Skin of body (tissue), 2 donors: ENCODE measurements around the gene GDI2. TPM values are rescaled to one million over a fixed set of nuclear protein-coding genes. Genes with fewer than 3 reads are reported as not detected.

Experiments
- DNase-seq: peaks from one replicate; lab custom pipeline; 2025; lab: John Stamatoyannopoulos, UW
- total RNA-seq: library from RNA; depleted of rRNA; stranded (reverse); fragments of >200 nt; gene quantifications from one replicate; pipeline ENCODE4 v1.2.3, GENCODE V29; 2014

GDI2 gene
- total RNA-seq, 1 donor from 2014 or later: 307 TPM

DNA sequence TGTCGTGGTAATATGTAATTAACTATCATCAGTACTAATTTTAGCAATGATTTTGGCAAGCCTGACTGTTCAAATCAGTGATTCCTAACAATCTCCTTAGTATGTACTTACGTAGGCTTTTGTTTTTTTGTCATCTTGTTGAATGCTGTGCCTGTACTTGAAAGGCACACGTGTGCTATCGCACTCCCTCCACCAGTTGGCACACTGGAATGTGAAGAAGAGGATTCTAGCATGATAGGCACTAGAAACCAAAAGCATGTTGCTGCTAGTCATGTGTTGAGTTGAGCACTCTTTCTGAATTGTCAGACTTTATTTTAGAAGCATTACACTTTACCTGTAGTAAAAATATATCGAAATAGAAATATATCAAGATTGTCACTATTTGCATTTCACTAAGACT lies 69.5 kb downstream of the GDI2 start:
- no peak for DNase-seq

DNA sequence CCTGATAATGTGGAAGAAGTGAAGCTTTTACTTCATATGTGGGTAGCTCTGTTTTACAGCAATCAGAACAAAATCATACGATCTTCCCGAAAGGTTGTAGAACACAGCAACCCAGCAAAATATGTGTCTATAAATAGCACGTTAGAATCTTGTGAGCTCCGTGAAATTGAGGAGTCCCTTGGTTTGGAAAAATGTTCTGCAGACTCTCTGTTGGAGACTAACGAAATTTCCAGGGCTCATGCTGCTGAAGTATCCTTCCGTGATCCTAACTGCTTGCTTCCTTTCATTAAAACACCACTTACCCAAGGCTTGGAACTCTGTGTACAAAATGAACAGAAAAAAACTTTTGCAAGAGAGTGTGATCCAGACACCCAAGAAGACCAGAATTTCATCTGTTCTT lies 71.1 kb downstream of the GDI2 start:
- DNase-seq: no peak

DNA sequence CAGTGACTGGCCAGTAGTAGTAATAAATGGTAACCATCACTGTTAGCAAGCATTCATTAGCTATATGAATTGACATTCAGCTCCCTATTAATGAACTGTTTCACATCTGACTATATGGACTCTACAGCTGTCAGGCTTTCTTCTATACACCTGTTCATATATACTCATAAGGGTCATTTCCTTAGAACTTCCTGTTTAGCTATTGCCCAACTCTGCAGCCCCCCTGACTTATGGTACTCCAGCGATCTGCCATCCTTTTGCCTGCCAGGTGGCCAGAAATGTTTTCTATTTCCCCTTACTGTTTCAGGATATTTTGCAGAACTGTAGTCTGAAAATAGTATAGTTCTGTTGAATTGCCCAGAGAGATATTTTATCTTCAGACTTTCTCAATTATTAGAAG lies 72.0 kb downstream of the GDI2 start:
- DNase-seq: no peak

DNA sequence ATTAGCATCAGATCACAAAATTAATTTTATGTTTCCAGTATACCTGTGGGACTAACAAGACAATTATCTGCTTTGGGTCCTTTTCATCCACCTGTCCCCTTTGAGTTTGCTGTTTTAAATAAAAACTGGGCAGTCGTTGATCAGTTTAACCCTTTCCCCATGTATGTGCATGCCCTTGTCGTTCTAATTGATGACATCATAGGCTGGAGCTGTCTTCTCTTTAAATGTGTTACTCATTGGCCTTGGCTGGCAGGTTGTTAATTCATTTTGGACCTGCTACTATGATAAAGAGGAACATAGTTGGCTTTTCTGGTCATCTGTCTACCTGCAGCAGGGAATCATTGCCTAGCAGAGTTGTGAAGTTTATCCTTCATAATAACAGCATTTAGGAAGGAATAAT lies 74.8 kb downstream of the GDI2 start:
- DNase-seq: no peak

DNA sequence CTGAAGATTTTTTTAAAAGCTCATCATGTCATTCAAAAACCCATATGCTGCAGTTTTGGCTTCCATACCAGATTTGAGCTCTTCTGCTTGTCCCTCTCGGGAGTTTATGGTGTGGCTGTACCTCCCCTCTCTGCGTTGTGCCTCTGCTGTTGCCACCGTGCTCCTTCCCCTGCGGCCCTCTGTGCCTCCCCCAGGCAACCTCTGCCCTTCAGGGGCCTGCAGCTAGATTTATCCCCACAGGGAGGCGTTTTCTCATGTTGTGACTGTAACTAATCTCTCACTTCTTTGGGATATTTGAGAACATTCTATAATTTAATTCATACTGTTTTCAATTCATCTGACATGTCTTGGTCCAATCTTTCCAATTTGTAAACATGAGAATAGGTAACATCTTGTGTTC lies 75.9 kb downstream of the GDI2 start:
- no peak for DNase-seq

DNA sequence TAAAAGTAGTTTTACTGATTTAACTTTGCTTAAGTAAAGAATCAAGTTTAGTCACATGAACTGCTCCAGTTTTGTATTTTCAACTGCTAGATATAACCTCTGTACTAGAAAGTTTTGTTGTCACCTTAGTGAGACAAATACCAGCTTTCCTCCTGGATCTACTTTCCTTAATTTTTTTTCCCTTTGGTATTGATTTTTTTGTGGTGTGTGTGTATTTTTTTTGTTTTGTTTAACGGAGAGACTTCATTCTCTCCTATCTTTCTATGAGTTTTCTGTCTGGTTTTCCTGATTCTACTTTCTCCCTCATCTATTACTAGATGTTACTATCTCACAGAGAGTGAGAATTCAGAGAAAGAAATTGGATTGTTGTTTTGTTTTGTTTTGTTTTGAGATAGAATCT lies 76.6 kb downstream of the GDI2 start:
- no peak for DNase-seq

DNA sequence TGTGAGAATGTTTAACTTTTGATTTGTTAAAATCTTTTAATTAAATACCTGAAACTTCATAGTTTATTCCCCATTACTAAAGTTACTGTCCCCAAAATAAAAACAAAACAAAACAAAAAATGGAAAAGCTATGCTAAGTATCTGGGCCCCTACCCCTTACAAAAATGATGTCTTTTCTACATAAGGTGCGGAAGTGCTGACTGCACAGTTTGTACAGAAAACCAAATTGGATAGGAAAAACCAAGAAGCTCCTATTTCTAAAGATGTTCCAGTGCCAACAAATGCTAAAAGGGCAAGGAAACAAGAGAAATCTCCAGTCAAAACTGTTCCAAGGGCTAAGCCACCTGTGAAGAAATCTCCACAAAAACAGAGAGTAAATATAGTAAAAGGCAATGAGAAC lies 78.1 kb downstream of the GDI2 start:
- DNase-seq: no peak

DNA sequence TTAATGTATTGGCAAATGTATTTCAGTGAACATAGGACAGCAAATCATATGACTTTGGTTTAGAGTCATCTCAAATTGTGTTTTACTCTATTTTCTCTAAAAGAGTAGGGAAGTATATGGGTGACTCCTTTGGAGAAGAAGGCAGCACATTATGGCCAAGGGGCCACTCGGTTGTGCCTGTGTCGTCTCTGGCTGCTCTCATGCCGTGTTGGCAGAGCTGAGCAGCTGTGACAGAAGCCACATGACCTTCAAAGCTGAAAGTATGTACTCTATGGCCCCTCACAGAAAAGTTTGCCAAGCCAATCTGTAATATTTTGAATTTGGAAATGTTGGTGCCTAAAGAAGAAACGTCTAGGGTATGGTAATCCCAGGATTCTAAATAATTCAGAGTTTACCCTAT lies 81.1 kb downstream of the GDI2 start:
- no peak for DNase-seq

DNA sequence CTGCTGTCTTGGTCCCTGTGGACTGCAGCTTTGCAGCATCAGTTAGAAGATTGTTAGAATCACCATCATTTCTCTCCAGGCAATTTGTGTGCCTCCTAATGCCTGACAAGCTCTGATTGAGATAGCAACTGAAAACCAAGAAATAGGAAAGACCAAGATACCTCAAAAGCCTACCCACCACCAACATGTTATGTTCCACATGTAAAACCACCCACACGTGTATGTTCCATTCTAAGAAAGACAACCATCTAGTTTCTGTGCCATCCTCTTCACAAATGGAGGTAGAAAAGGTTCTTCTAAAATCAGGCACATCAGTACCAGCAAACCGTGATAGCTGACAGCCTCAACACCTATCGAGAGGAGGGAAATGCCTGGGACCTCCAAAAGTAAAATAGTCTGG lies 81.7 kb downstream of the GDI2 start:
- DNase-seq: no peak

DNA sequence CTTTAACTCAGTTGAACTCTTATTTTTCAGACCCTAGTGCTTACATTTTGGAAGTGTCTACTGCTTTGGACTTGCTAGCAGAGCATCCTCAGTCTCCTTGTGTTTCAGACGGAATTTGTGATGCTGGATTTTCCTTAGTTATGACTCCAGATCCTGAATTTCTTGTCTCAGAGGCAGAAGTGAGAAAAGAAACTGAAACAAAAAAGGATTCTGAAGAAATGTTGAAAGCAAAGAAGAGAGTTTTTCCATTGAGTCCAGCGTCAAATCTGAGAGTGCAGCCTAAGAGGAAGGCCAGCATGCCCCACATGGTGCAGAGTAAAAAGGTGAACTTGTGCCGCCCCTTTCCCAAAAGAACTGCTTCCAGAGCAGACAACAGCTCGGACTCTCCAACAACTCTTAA lies 82.5 kb downstream of the GDI2 start:
- no peak for DNase-seq

DNA sequence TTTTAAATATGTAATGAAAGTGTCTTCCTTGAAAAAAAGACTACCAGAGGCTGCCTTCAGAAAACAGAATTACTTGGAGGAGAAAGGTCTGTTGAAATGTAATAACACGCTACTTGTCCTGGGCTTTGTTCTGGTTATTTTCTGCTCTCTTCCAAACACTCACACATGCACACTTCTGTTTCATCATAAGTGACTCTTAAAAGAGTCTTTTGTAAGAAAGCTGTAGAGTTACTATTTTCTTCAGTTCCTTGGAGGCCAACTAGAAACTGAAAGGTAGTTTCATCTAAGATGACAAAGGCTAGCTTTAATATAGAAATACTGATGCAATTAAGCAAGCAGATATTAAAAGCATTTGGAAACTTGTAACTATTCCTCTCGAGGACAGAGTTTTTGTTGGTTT lies 89.5 kb downstream of the GDI2 start:
- no peak for DNase-seq

DNA sequence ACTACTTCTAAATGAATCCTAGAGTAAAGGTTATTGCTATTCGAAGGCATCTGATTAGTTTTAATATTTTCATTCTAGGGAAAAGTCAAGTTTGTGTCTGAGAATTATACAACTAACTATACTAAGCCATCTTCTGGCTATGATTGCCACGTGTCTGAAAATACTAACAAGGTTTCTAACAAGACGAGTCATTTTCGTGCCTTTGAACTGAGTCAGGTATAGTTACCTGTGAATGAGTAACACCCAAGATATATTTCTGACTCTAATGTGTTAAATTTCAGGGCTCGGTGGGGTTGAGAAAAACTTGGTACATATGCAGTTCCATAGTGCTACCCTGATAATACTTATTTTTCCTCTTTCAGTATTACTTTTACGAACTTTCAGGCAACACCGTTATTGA lies 93.1 kb downstream of the GDI2 start:
- DNase-seq: no peak

DNA sequence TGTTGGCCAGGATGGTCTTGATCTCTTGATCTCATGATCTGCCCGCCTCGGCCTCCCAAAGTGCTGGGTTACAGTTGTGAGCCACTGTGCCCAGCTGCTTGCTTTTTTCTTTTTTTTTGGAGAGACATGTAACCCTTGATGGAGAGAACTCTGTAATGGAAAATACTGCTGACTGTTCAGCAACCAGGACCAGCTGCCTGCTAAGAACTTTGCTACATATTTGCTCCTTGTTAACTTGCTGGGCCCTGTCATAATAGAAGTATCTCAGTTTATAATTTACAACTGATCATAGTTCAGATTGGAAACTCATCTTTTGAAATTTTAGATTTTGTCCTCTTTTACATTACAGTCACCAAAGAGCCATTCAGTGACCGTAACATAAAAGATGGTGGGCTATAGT lies 93.7 kb downstream of the GDI2 start:
- peak; percentile 28 for DNase-seq

Other genes starting within 250 kb of the GDI2 start
- 6.7 TPM for gene ASB13, start 146.8 kb downstream of the GDI2 start, total RNA-seq
- 80.8 TPM for gene TASOR2, start 128.6 kb downstream of the GDI2 start, total RNA-seq
- 6.8 TPM for gene ANKRD16, start 76.5 kb upstream of the GDI2 start, total RNA-seq
- gene FBH1, start 76.8 kb upstream of the GDI2 start, total RNA-seq: 56.4 TPM
- 3.6 TPM for gene IL15RA, start 164.1 kb upstream of the GDI2 start, total RNA-seq
- 0.30 TPM for gene IL2RA, start 248.9 kb upstream of the GDI2 start, total RNA-seq